Measurements from ENCODE around the gene TMEM135.

- TF ChIP-seq CTCF (IDR thresholded peaks at IDR 0.05): no peak
- TF ChIP-seq EZH2 (IDR thresholded peaks at IDR 0.05): no peak
- no peak for TF ChIP-seq EZH2phosphoT487 (IDR thresholded peaks at IDR 0.05)
Observed at GRCh38 chr11:87324817-87325489, 287.2 kb downstream of the TMEM135 start.

Measured in neural progenitor cell (in vitro differentiated cells).